H9 (cell line): ENCODE results near the gene TXNDC17. TPM values are rescaled to one million over a fixed set of nuclear protein-coding genes. Genes with fewer than 3 reads are reported as not detected.

ENCODE experiments used
- DNase-seq: peaks from one replicate; pipeline ENCODE4 v3.0.0-alpha.2; 2017
- H2AFZ ChIP-seq: one replicate; pipeline ENCODE4 v1.6.1; 2013; ENCODE audit warnings: mild to moderate bottlenecking, low read length, control low read depth, moderate library complexity
- H2AK5ac ChIP-seq: 2 replicates; pipeline ENCODE4 v1.6.1; 2013; ENCODE audit warnings: low read length, control low read depth, mixed read lengths; ENCODE audit not compliant: insufficient read length
- H2BK120ac ChIP-seq: one replicate; pipeline ENCODE4 v1.6.1; 2013; ENCODE audit warnings: low read depth, mild to moderate bottlenecking, low read length, control low read depth, inconsistent platforms; ENCODE audit not compliant: poor library complexity, severe bottlenecking
- H2BK12ac ChIP-seq: 2 replicates; pipeline ENCODE4 v1.6.1; 2013; ENCODE audit warnings: low read length, control low read depth, mixed read lengths, low read depth; ENCODE audit not compliant: insufficient read length
- H2BK15ac ChIP-seq: 2 replicates; pipeline ENCODE4 v1.6.1; 2013; ENCODE audit warnings: low read depth, low read length, control low read depth
- H2BK20ac ChIP-seq: one replicate; pipeline ENCODE4 v1.6.1; 2013; ENCODE audit warnings: low read depth, mild to moderate bottlenecking, low read length, control low read depth, inconsistent platforms; ENCODE audit not compliant: poor library complexity, severe bottlenecking
- H2BK5ac ChIP-seq: 2 replicates; pipeline ENCODE4 v1.6.1; 2013; ENCODE audit warnings: low read length, control low read depth, mixed read lengths; ENCODE audit not compliant: insufficient read length
- H3K14ac ChIP-seq: 2 replicates; pipeline ENCODE4 v1.6.1; 2013; ENCODE audit warnings: low read length, control low read depth; ENCODE audit not compliant: insufficient read depth
- H3K18ac ChIP-seq: 2 replicates; pipeline ENCODE4 v1.6.1; 2013; ENCODE audit warnings: low read depth, mild to moderate bottlenecking, mixed read lengths, low read length, control low read depth; ENCODE audit not compliant: insufficient read length
- H3K23ac ChIP-seq: 2 replicates; pipeline ENCODE4 v1.6.1; 2013; ENCODE audit warnings: low read length, control low read depth, mixed read lengths, low read depth; ENCODE audit not compliant: insufficient read length
- H3K23me2 ChIP-seq: 2 replicates; pipeline ENCODE4 v1.6.1; 2013; ENCODE audit warnings: low read depth, mild to moderate bottlenecking, mixed read lengths, low read length, control low read depth; ENCODE audit not compliant: insufficient read length, poor library complexity, severe bottlenecking
- H3K27ac ChIP-seq: 2 replicates; pipeline ENCODE4 v1.5.1; 2013; ENCODE audit warnings: low read length, control low read depth, mixed read lengths, low read depth; ENCODE audit not compliant: insufficient read length
- H3K27me3 ChIP-seq: 2 replicates; pipeline ENCODE4 v1.6.1; 2013; ENCODE audit warnings: low read length, control low read depth, inconsistent platforms; ENCODE audit not compliant: insufficient read depth
- H3K4ac ChIP-seq: 2 replicates; pipeline ENCODE4 v1.6.1; 2013; ENCODE audit warnings: low read depth, mild to moderate bottlenecking, control low read depth, inconsistent platforms, low read length, moderate library complexity
- H3K4me1 ChIP-seq: 2 replicates; pipeline ENCODE4 v1.6.1; 2013; ENCODE audit warnings: low read length, control low read depth, inconsistent platforms; ENCODE audit not compliant: insufficient read depth
- H3K4me2 ChIP-seq: 2 replicates; pipeline ENCODE4 v1.6.1; 2013; ENCODE audit warnings: low read length, control low read depth, mixed read lengths; ENCODE audit not compliant: insufficient read length, insufficient read depth
- H3K56ac ChIP-seq: 2 replicates; pipeline ENCODE4 v1.6.1; 2013; ENCODE audit warnings: low read depth, mild to moderate bottlenecking, mixed read lengths, low read length, control low read depth; ENCODE audit not compliant: insufficient read length
- H3K79me1 ChIP-seq: 2 replicates; pipeline ENCODE4 v1.6.1; 2013; ENCODE audit warnings: low read depth, mild to moderate bottlenecking, moderate library complexity, low read length, control low read depth, inconsistent platforms; ENCODE audit not compliant: insufficient read depth, poor library complexity, severe bottlenecking
- H3K79me2 ChIP-seq: 2 replicates; pipeline ENCODE4 v1.6.1; 2013; ENCODE audit warnings: low read length, control low read depth, inconsistent platforms; ENCODE audit not compliant: insufficient read depth
- H3K9ac ChIP-seq: 2 replicates; pipeline ENCODE4 v1.6.1; 2013; ENCODE audit warnings: low read length, control low read depth, mixed read lengths; ENCODE audit not compliant: insufficient read length; ENCODE audit errors: extremely low read depth
- H3K9me3 ChIP-seq: one replicate; pipeline ENCODE4 v1.6.1; 2013; ENCODE audit warnings: low read depth, low read length, inconsistent platforms; ENCODE audit not compliant: control insufficient read depth
- H3T11ph ChIP-seq: one replicate; pipeline ENCODE4 v1.6.1; 2013; ENCODE audit warnings: mild to moderate bottlenecking, low read length, control low read depth, inconsistent platforms
- H4K20me1 ChIP-seq: one replicate; pipeline ENCODE4 v1.6.1; 2013; ENCODE audit not compliant: control insufficient read depth, insufficient read length, insufficient read depth
- H4K5ac ChIP-seq: 2 replicates; pipeline ENCODE4 v1.6.1; 2013; ENCODE audit warnings: low read depth, mild to moderate bottlenecking, mixed read lengths, low read length, control low read depth; ENCODE audit not compliant: insufficient read length
- H4K8ac ChIP-seq: replicated peaks from 2 replicates; pipeline ENCODE4 v1.6.1; 2013; ENCODE audit warnings: low read length, control low read depth, mixed read lengths, low read depth; ENCODE audit not compliant: insufficient read length
- H4K91ac ChIP-seq: 2 replicates; pipeline ENCODE4 v1.6.1; 2013; ENCODE audit warnings: low read depth, mild to moderate bottlenecking, moderate library complexity, mixed read lengths, low read length, control low read depth; ENCODE audit not compliant: insufficient read length
- H3K27ac Mint-ChIP-seq, 3 experiments: 2 replicates in 2 of 3; 3 replicates in 1 of 3; pipeline ENCODE4 v1.8.0; 2020 to 2021; ENCODE audit warnings: mixed read lengths in 3 of 3, mild to moderate bottlenecking in 1 of 3, moderate library complexity in 1 of 3
- H3K27me3 Mint-ChIP-seq: 2 replicates; pipeline ENCODE4 v1.8.0; 2021; ENCODE audit warnings: low read depth, mild to moderate bottlenecking, moderate library complexity, mixed read lengths
- H3K36me3 Mint-ChIP-seq, 3 experiments: 2 replicates in 2 of 3; 3 replicates in 1 of 3; pipeline ENCODE4 v1.8.0; 2020 to 2021; ENCODE audit warnings: low read depth in 3 of 3, mixed read lengths in 3 of 3; ENCODE audit not compliant: insufficient read depth in 1 of 3
- H3K4me1 Mint-ChIP-seq, 2 experiments: 2 replicates each; pipeline ENCODE4 v1.8.0; 2020; ENCODE audit warnings: mixed read lengths in 2 of 2
- H3K4me3 Mint-ChIP-seq, 2 experiments: 2 replicates in 1 of 2; 3 replicates in 1 of 2; pipeline ENCODE4 v1.8.0; 2020 to 2021; ENCODE audit warnings: mild to moderate bottlenecking in 2 of 2, mixed read lengths in 2 of 2, moderate library complexity in 1 of 2
- H3K9me3 Mint-ChIP-seq, 2 experiments: 2 replicates in 1 of 2; 3 replicates in 1 of 2; pipeline ENCODE4 v1.8.0; 2020; ENCODE audit warnings: mild to moderate bottlenecking in 2 of 2, mixed read lengths in 2 of 2, moderate library complexity in 1 of 2
- CTCF ChIP-seq: fragments of 200-600 bp; sonication (generic); conservative IDR thresholded peaks from 3 replicates; pipeline ENCODE4 v1.8.0; 2021; ENCODE audit warnings: antibody characterized with exemption, mild to moderate bottlenecking
- WGBS: extraction: QIAGEN DNeasy Blood & Tissue Kit; methylation state at CpG from one replicate; pipeline ENCODE4 v1.1.7; 2013; ENCODE audit warnings: missing lambda C conversion rate, low lambda C conversion rate, mixed read lengths; ENCODE audit not compliant: insufficient read length; ENCODE audit errors: extremely low coverage; 5-methylcytosine and 5-hydroxymethylcytosine counted together
- total RNA-seq: library from RNA; stranded (reverse); gene quantifications from 2 replicates; pipeline ENCODE4 v1.2.1, GENCODE V29; 2021

TXNDC17 gene
- total RNA-seq, 1 experiment from 2014 or later, result 170 TPM

- no peak overlapping the region for H3K27ac ChIP-seq
- no peak overlapping the region for H2BK5ac ChIP-seq
- Mint-ChIP-seq H3K4me1 (peaks cover 9 to 13% of the 10 kb centered on the region in 2 experiments), H3K4me3 (0 out of 5 replicates have a peak overlapping the region, but pooled peaks of 1 of the 2 experiments have one; percentile 4), H3K27me3 (no peaks in the 10 kb centered on the region; the same call in 1 of the 2 replicates), H3K36me3 (peaks cover 24 to 35% (median 33%) of the 10 kb centered on the region in 3 experiments), H3K27ac (peak overlapping the region in 1 of 3 experiments; percentile 73; a peak in 1 of 7 replicates), H3K9me3 (no peaks in the 10 kb centered on the region)
- H3K9me3 ChIP-seq, result no peaks in the 10 kb centered on the region
- no peaks in the 10 kb centered on the region for H4K20me1 ChIP-seq
- no peak overlapping the region for H3K9ac ChIP-seq
- H3K4ac ChIP-seq, result no peak overlapping the region
- no peak overlapping the region for H2BK120ac ChIP-seq
- no peak overlapping the region for H2AFZ ChIP-seq
- WGBS, result no CpG with 5 or more reads among the region's 2 CpGs
- no peak overlapping the region for H3T11ph ChIP-seq
- H2AK5ac ChIP-seq, result no peak overlapping the region
- no peak overlapping the region for H4K91ac ChIP-seq
- no peak overlapping the region for H2BK20ac ChIP-seq
- H3K18ac ChIP-seq, result no peak overlapping the region
- H3K4me1 ChIP-seq, result no peaks in the 10 kb centered on the region
- no peak overlapping the region for H3K4me2 ChIP-seq
- H3K56ac ChIP-seq, result no peak overlapping the region
- no peak for TF ChIP-seq CTCF
- no peak overlapping the region for H4K8ac ChIP-seq
- no peaks in the 10 kb centered on the region for H3K79me1 ChIP-seq
- H3K27me3 ChIP-seq, result no peaks in the 10 kb centered on the region
- no peaks in the 10 kb centered on the region for H3K79me2 ChIP-seq
- H4K5ac ChIP-seq, result no peak overlapping the region
- peaks cover 12% of the 10 kb centered on the region for H3K23me2 ChIP-seq
- H3K23ac ChIP-seq, result no peak overlapping the region
- H2BK15ac ChIP-seq, result no peak overlapping the region
- H3K14ac ChIP-seq, result no peak overlapping the region
- H2BK12ac ChIP-seq, result no peak overlapping the region
- no peak for DNase-seq
These were observed 4.8 kb upstream of the TXNDC17 start for GRCh38 chr17:6636105-6636504.
